Kidney (tissue), 14 donors: ENCODE data around the gene ARFRP1. TPM values are rescaled to one million over a fixed set of nuclear protein-coding genes. Genes with fewer than 3 reads are reported as not detected.

Experiments used
- DNase-seq, 5 donors: peaks; one replicate each; pipeline ENCODE4 v3.0.0-alpha.2; 2013 to 2020
- FAIRE-seq: peaks from 2 replicates; lab custom pipeline; 2012; peaks lifted over from hg19 to GRCh38; lab: Jason Lieb, UNC
- H3K27ac ChIP-seq, 2 donors: one replicate each; pipeline ENCODE4 v1.7.0; 2013; ENCODE audit warnings: low read depth in 2 of 2, low read length in 2 of 2, inconsistent platforms in 1 of 2
- H3K27me3 ChIP-seq: one replicate; pipeline ENCODE4 v1.7.1; 2013; ENCODE audit warnings: low read length, inconsistent platforms; ENCODE audit not compliant: control insufficient read depth, insufficient read depth
- H3K36me3 ChIP-seq, 3 donors: one replicate each; pipeline versions ENCODE4 v1.7.0 to v1.7.1; 2013; ENCODE audit warnings: low read length in 3 of 3, control low read depth in 1 of 3, inconsistent platforms in 1 of 3; ENCODE audit not compliant: insufficient read depth in 3 of 3, control insufficient read depth in 2 of 3
- H3K4me1 ChIP-seq, 3 donors: one replicate each; pipeline versions ENCODE4 v1.7.0 to v1.7.1; 2013; ENCODE audit warnings: low read length in 3 of 3, inconsistent platforms in 1 of 3, low read depth in 1 of 3; ENCODE audit not compliant: control insufficient read depth in 2 of 3, insufficient read depth in 2 of 3
- H3K4me3 ChIP-seq, 3 donors: one replicate each; pipeline versions ENCODE4 v1.7.0 to v1.8.1; 2013; ENCODE audit warnings: low read length in 3 of 3, control low read depth in 1 of 3, inconsistent platforms in 1 of 3
- H3K9ac ChIP-seq, 3 donors: one replicate each; pipeline versions ENCODE4 v1.7.0 to v1.7.1; 2013; ENCODE audit warnings: low read length in 3 of 3, control low read depth in 1 of 3, inconsistent platforms in 1 of 3
- H3K9me3 ChIP-seq, 3 donors: one replicate each; pipeline versions ENCODE4 v1.7.0 to v1.7.1; 2013; ENCODE audit warnings: low read length in 3 of 3, control low read depth in 1 of 3, inconsistent platforms in 1 of 3; ENCODE audit not compliant: control insufficient read depth in 2 of 3, insufficient read depth in 1 of 3
- intact Hi-C: fragments of 100-400 bp; cut with DNase I; formaldehyde crosslinking; loops from one replicate; pipeline ENCODE4 v1.11.1; 2022
- polyA plus RNA-seq: library from polyadenylated mRNA; stranded (reverse); fragments of 350-450 nt; fragmentation: Illumina TruSeq; extraction: RNeasy Lipid Tissue Mini Kit (QIAGEN cat#74804); gene quantifications from one replicate; pipeline ENCODE4 v1.2.3, GENCODE V29; 2014; ENCODE audit warnings: low read depth, low replicate concordance; ENCODE audit not compliant: insufficient read depth
- total RNA-seq: library from RNA; stranded (reverse); fragmentation: NEBNext Ultra II Directional; extraction: Animal tissue kit (Norgen Biotek cat#: 25700); gene quantifications from one replicate; pipeline ENCODE4 v1.2.1, GENCODE V29; 2021
- TF ChIP-seq, protein P1 (sequence below): IDR thresholded peaks from 3 replicates; pipeline ENCODE4 v1.5.1; 2012; ENCODE audit warnings: mild to moderate bottlenecking, moderate library complexity, borderline replicate concordance; ENCODE audit not compliant: insufficient read depth; ENCODE audit errors: extremely low read depth
- donor health status: control.
- donor health status: control.
- donor health status: control.
- donor health status: control.
- donor health status: control.
- donor health status: DM: yes; HTN: yes; CAD: no.
- donor health status: Normal renal cell carcinoma (clear cell type).

Gene ARFRP1
- total and polyA plus RNA-seq, 2 donors from 2014 or later = 60.6 to 71.2 TPM

DNA sequence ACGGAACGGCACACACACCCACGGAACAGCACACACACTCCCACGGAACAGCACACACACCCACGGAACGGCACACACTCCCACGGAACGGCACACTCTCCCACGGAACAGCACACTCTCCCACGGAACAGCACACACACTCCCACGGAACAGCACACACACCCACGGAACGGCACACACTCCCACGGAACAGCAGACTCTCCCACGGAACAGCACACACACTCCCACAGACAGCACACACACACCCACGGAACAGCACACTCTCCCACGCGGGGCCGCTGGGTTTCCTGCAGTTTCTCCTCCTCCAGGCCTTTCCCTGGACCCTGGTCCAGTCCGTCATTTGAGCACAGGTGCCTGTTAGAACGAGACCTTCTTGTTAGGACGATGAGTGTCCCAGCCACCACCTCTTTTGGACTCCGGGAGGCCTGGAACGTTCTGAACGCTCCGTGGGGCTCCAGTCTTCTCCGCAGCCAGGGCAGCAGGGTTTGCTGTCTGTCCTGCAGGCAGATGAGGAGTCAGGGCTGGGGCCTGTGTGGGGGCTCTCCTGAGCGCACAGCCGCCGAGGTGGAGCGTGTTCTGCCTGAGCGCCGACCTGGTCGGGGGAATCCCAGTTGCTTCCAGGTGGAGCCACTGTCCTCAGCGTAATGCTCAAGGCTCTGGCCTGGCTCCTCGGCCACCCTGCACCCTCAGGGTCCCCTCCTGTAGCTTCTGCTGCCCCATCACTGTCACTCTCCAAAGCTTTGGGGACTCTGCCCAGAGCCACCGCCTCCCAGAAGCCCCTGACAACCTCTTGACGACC lies 28.9 kb downstream of the ARFRP1 start:
- no peak overlapping the region for H3K9ac ChIP-seq
- no peaks in the 10 kb centered on the region for H3K27me3 ChIP-seq
- DNase-seq = no peak
- peaks cover 0 to 3% (median 0%) of the 10 kb centered on the region in 3 donors for H3K36me3 ChIP-seq
- no peak overlapping the region for H3K4me3 ChIP-seq
- FAIRE-seq = no peak
- no peak overlapping the region for H3K27ac ChIP-seq
- H3K9me3 ChIP-seq = no peaks in the 10 kb centered on the region
- TF ChIP-seq, protein P1, sequence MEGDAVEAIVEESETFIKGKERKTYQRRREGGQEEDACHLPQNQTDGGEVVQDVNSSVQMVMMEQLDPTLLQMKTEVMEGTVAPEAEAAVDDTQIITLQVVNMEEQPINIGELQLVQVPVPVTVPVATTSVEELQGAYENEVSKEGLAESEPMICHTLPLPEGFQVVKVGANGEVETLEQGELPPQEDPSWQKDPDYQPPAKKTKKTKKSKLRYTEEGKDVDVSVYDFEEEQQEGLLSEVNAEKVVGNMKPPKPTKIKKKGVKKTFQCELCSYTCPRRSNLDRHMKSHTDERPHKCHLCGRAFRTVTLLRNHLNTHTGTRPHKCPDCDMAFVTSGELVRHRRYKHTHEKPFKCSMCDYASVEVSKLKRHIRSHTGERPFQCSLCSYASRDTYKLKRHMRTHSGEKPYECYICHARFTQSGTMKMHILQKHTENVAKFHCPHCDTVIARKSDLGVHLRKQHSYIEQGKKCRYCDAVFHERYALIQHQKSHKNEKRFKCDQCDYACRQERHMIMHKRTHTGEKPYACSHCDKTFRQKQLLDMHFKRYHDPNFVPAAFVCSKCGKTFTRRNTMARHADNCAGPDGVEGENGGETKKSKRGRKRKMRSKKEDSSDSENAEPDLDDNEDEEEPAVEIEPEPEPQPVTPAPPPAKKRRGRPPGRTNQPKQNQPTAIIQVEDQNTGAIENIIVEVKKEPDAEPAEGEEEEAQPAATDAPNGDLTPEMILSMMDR = no peak
- intact Hi-C loops = no loop called here
- H3K4me1 ChIP-seq = peaks cover 0 to 11% (median 0%) of the 10 kb centered on the region in 3 donors

DNA sequence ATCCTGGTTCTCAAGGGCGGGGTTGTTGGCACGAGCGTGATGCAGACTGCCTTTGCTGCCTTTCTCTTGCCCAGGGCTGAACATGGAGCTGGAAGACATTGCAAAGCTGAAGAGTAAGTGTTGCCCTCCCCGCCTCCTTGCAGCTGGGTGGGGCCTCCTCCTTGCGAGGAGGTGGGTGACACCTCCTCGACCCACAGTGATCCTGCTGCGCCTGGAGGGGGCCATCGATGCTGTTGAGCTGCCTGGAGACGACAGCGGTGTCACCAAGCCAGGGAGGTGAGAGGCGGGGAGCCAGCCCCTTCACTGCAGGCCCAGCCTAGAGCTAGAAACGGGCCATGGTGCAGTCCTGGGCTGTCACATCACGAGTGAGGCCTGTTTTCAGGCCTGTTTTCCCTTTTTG lies 29.7 kb downstream of the ARFRP1 start:
- TF ChIP-seq, protein P1 = no peak
- DNase-seq (no peak), FAIRE-seq (no peak)
- Histone ChIP-seq H3K4me1 (peaks cover 0 to 8% (median 0%) of the 10 kb centered on the region in 3 donors), H3K9ac (no peak overlapping the region), H3K27ac (no peak overlapping the region), H3K27me3 (no peaks in the 10 kb centered on the region), H3K4me3 (no peak overlapping the region), H3K9me3 (no peaks in the 10 kb centered on the region), H3K36me3 (peaks cover 0 to 6% (median 0%) of the 10 kb centered on the region in 3 donors)
- intact Hi-C loops = no loop called here

DNA sequence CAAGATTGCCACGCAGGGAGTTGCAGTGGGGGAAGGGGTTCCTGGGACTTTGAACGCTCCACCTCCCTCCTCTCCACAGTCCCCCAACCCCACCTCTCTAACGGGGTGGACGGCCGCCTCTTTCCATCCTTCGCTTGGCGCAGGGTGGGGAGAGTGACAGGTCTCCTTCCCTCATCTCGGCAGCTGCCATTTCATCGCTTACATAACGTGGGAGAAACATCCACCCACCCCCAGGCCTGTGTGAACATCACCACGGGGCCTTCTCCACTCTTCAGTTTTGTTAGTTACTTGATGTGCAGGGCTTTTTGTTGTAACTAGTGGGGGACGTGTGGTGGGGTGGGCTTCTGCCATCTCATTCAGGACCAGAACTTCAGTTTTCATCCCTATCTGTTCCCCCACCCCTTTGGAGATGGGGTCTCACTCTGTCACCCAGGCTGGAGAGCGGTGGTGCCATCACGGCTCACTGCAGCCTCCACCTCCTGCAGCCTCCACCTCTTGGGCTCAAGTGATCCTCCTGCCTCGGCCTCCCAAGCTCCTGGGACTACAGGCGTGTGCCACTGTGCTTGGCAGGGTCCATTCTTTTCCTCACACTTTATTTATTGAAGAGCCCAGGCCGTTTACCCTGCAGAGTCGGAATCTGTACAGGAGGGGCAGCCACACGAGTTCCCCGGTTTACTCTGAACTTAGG lies 32.0 kb downstream of the ARFRP1 start:
- H3K9me3 ChIP-seq = no peaks in the 10 kb centered on the region
- no peak overlapping the region for H3K9ac ChIP-seq
- no peak overlapping the region for H3K27ac ChIP-seq
- no peak overlapping the region for H3K4me3 ChIP-seq
- no peaks in the 10 kb centered on the region for H3K27me3 ChIP-seq
- peaks cover 0 to 6% (median 0%) of the 10 kb centered on the region in 3 donors for H3K36me3 ChIP-seq
- FAIRE-seq (no peak), DNase-seq (no peak)
- TF ChIP-seq, protein P1 = no peak
- intact Hi-C loops = no loop called here
- H3K4me1 ChIP-seq = no peaks in the 10 kb centered on the region
